ENCODE data around the gene SEMA4D.

Gene SEMA4D

GRCh38 chr9:89378541-89378940 lies 119.4 kb downstream of the SEMA4D start:
- FAIRE-seq (no peak), DNase-seq (ENCODE audit: insufficient read length, low spot score) (no peak)
- TF ChIP-seq CTCF (IDR thresholded peaks at IDR 0.05; ENCODE audit: insufficient read depth, missing control alignments): no peak

GRCh38 chr9:89377411-89377810 lies 120.5 kb downstream of the SEMA4D start:
- DNase-seq (ENCODE audit: insufficient read length, low spot score) (no peak), FAIRE-seq (no peak)

GRCh38 chr9:89376741-89377351 lies 121.1 kb downstream of the SEMA4D start:
- TF ChIP-seq CTCF (IDR thresholded peaks at IDR 0.05; ENCODE audit: insufficient read depth, missing control alignments): no peak
- FAIRE-seq (no peak), DNase-seq (ENCODE audit: insufficient read length, low spot score) (no peak)

More at GRCh38 chr9:89377411-89377810, 120.5 kb downstream of the SEMA4D start:
- no peak for TF ChIP-seq CTCF (IDR thresholded peaks at IDR 0.05; ENCODE audit: insufficient read depth, missing control alignments)

- TF ChIP-seq CTCF (IDR thresholded peaks at IDR 0.05; ENCODE audit: insufficient read depth, missing control alignments): no peak
Observed at GRCh38 chr9:89376286-89376685, 121.6 kb downstream of the SEMA4D start.

GRCh38 chr9:89375191-89375760 lies 122.6 kb downstream of the SEMA4D start:
- TF ChIP-seq CTCF (IDR thresholded peaks at IDR 0.05; ENCODE audit: insufficient read depth, missing control alignments): no peak
- FAIRE-seq: no peak
- no peak for DNase-seq (ENCODE audit: insufficient read length, low spot score)

More at GRCh38 chr9:89376286-89376685, 121.6 kb downstream of the SEMA4D start:
- DNase-seq (ENCODE audit: insufficient read length, low spot score) (no peak), FAIRE-seq (no peak)

- no peak for FAIRE-seq
- TF ChIP-seq CTCF (IDR thresholded peaks at IDR 0.05; ENCODE audit: insufficient read depth, missing control alignments): no peak
- DNase-seq (ENCODE audit: insufficient read length, low spot score): no peak
Observed at GRCh38 chr9:89374176-89374575, 123.7 kb downstream of the SEMA4D start.

- FAIRE-seq (no peak), DNase-seq (ENCODE audit: insufficient read length, low spot score) (no peak)
- no peak for TF ChIP-seq CTCF (IDR thresholded peaks at IDR 0.05; ENCODE audit: insufficient read depth, missing control alignments)
Observed at GRCh38 chr9:89372979-89373378, 124.9 kb downstream of the SEMA4D start.

Data from D721Med (cell line).